T-helper 1 cell treated with Interleukin-12 subunit alpha and Interleukin-12 subunit beta and Interleukin-4 antibody, amounts not matched to agents 30 μg/mL and 1 μg/mL, for 36 hours (primary cell): ENCODE results near the gene KCNAB1.

Source experiments
- H3K27ac Mint-ChIP-seq: one replicate; pipeline ENCODE4 v1.8.0; 2021; ENCODE audit warnings: mild to moderate bottlenecking, mixed read lengths
- H3K27me3 Mint-ChIP-seq: one replicate; pipeline ENCODE4 v1.8.0; 2021; ENCODE audit warnings: low read depth, mixed read lengths
- H3K36me3 Mint-ChIP-seq: one replicate; pipeline ENCODE4 v1.8.0; 2021; ENCODE audit warnings: low read depth, mixed read lengths
- H3K4me1 Mint-ChIP-seq: one replicate; pipeline ENCODE4 v1.8.0; 2021; ENCODE audit warnings: low read depth, mixed read lengths
- H3K4me3 Mint-ChIP-seq: one replicate; pipeline ENCODE4 v1.8.0; 2021; ENCODE audit warnings: mild to moderate bottlenecking, moderate library complexity, mixed read lengths
- H3K9me3 Mint-ChIP-seq: one replicate; pipeline ENCODE4 v1.8.0; 2021; ENCODE audit warnings: mixed read lengths

Gene KCNAB1

GRCh38 chr3:156425651-156426050, 305.3 kb downstream of the KCNAB1 start:
- no peaks in the 10 kb centered on the region for H3K9me3 Mint-ChIP-seq
- peaks cover 17% of the 10 kb centered on the region for H3K27me3 Mint-ChIP-seq
- H3K4me3 Mint-ChIP-seq = no peak overlapping the region
- no peak overlapping the region for H3K27ac Mint-ChIP-seq
- no peaks in the 10 kb centered on the region for H3K36me3 Mint-ChIP-seq
- no peaks in the 10 kb centered on the region for H3K4me1 Mint-ChIP-seq

- Mint-ChIP-seq H3K9me3 (no peaks in the 10 kb centered on the region), H3K4me1 (no peaks in the 10 kb centered on the region), H3K27me3 (peaks cover 22% of the 10 kb centered on the region), H3K27ac (no peak overlapping the region), H3K36me3 (no peaks in the 10 kb centered on the region), H3K4me3 (no peak overlapping the region)
These were observed 308.7 kb downstream of the KCNAB1 start for GRCh38 chr3:156429125-156429524.

- Mint-ChIP-seq H3K36me3 (no peaks in the 10 kb centered on the region), H3K27ac (no peak overlapping the region), H3K4me3 (no peak overlapping the region), H3K4me1 (no peaks in the 10 kb centered on the region), H3K27me3 (peaks cover 24% of the 10 kb centered on the region), H3K9me3 (no peaks in the 10 kb centered on the region)
These were observed 311.2 kb downstream of the KCNAB1 start for GRCh38 chr3:156431334-156432124.

- peaks cover 19% of the 10 kb centered on the region for H3K27me3 Mint-ChIP-seq
These were observed 312.2 kb downstream of the KCNAB1 start for GRCh38 chr3:156432563-156432962.

GRCh38 chr3:156433138-156433537, 312.8 kb downstream of the KCNAB1 start:
- H3K36me3 Mint-ChIP-seq = no peaks in the 10 kb centered on the region
- no peaks in the 10 kb centered on the region for H3K4me1 Mint-ChIP-seq
- peaks cover 24% of the 10 kb centered on the region for H3K27me3 Mint-ChIP-seq
- H3K27ac Mint-ChIP-seq = no peak overlapping the region
- no peak overlapping the region for H3K4me3 Mint-ChIP-seq
- H3K9me3 Mint-ChIP-seq = no peaks in the 10 kb centered on the region

More at GRCh38 chr3:156432563-156432962, 312.2 kb downstream of the KCNAB1 start:
- Mint-ChIP-seq H3K4me1 (no peaks in the 10 kb centered on the region), H3K36me3 (no peaks in the 10 kb centered on the region), H3K9me3 (no peaks in the 10 kb centered on the region), H3K4me3 (no peak overlapping the region), H3K27ac (no peak overlapping the region)

GRCh38 chr3:156433910-156434309, 313.5 kb downstream of the KCNAB1 start:
- no peaks in the 10 kb centered on the region for H3K4me1 Mint-ChIP-seq
- H3K27ac Mint-ChIP-seq = no peak overlapping the region
- H3K27me3 Mint-ChIP-seq = peaks cover 24% of the 10 kb centered on the region
- no peaks in the 10 kb centered on the region for H3K9me3 Mint-ChIP-seq
- H3K4me3 Mint-ChIP-seq = no peak overlapping the region
- no peaks in the 10 kb centered on the region for H3K36me3 Mint-ChIP-seq

GRCh38 chr3:156434921-156435320, 314.5 kb downstream of the KCNAB1 start:
- H3K9me3 Mint-ChIP-seq = no peaks in the 10 kb centered on the region
- H3K4me1 Mint-ChIP-seq = no peaks in the 10 kb centered on the region
- peaks cover 31% of the 10 kb centered on the region for H3K27me3 Mint-ChIP-seq
- H3K4me3 Mint-ChIP-seq = no peak overlapping the region
- no peak overlapping the region for H3K27ac Mint-ChIP-seq
- no peaks in the 10 kb centered on the region for H3K36me3 Mint-ChIP-seq

- Mint-ChIP-seq H3K9me3 (no peaks in the 10 kb centered on the region), H3K4me1 (no peaks in the 10 kb centered on the region), H3K27me3 (peaks cover 41% of the 10 kb centered on the region), H3K27ac (no peak overlapping the region), H3K4me3 (no peak overlapping the region), H3K36me3 (no peaks in the 10 kb centered on the region)
These were observed 322.7 kb downstream of the KCNAB1 start for GRCh38 chr3:156443079-156443478.

- Mint-ChIP-seq H3K4me1 (no peaks in the 10 kb centered on the region), H3K4me3 (no peak overlapping the region), H3K9me3 (no peaks in the 10 kb centered on the region), H3K27ac (no peak overlapping the region), H3K36me3 (no peaks in the 10 kb centered on the region), H3K27me3 (peaks cover 46% of the 10 kb centered on the region)
These were observed 325.0 kb downstream of the KCNAB1 start for GRCh38 chr3:156445117-156446090.

- H3K4me1 Mint-ChIP-seq = no peaks in the 10 kb centered on the region
- H3K27ac Mint-ChIP-seq = no peak overlapping the region
- H3K36me3 Mint-ChIP-seq = no peaks in the 10 kb centered on the region
- no peaks in the 10 kb centered on the region for H3K9me3 Mint-ChIP-seq
- H3K27me3 Mint-ChIP-seq = peaks cover 42% of the 10 kb centered on the region
- no peak overlapping the region for H3K4me3 Mint-ChIP-seq
These were observed 327.9 kb downstream of the KCNAB1 start for GRCh38 chr3:156448300-156448699.

GRCh38 chr3:156449710-156450574, 329.6 kb downstream of the KCNAB1 start:
- H3K27me3 Mint-ChIP-seq = peaks cover 42% of the 10 kb centered on the region
- no peaks in the 10 kb centered on the region for H3K36me3 Mint-ChIP-seq
- H3K4me3 Mint-ChIP-seq = no peak overlapping the region
- no peaks in the 10 kb centered on the region for H3K4me1 Mint-ChIP-seq
- no peak overlapping the region for H3K27ac Mint-ChIP-seq
- no peaks in the 10 kb centered on the region for H3K9me3 Mint-ChIP-seq

GRCh38 chr3:156455839-156456238, 335.5 kb downstream of the KCNAB1 start:
- no peaks in the 10 kb centered on the region for H3K9me3 Mint-ChIP-seq
- no peaks in the 10 kb centered on the region for H3K36me3 Mint-ChIP-seq
- H3K27me3 Mint-ChIP-seq = peaks cover 23% of the 10 kb centered on the region
- no peak overlapping the region for H3K27ac Mint-ChIP-seq
- no peaks in the 10 kb centered on the region for H3K4me1 Mint-ChIP-seq
- H3K4me3 Mint-ChIP-seq = no peak overlapping the region

GRCh38 chr3:156456771-156457224, 336.4 kb downstream of the KCNAB1 start:
- H3K4me1 Mint-ChIP-seq = no peaks in the 10 kb centered on the region
- no peak overlapping the region for H3K4me3 Mint-ChIP-seq
- H3K9me3 Mint-ChIP-seq = no peaks in the 10 kb centered on the region
- H3K27me3 Mint-ChIP-seq = peaks cover 27% of the 10 kb centered on the region
- H3K36me3 Mint-ChIP-seq = no peaks in the 10 kb centered on the region
- no peak overlapping the region for H3K27ac Mint-ChIP-seq

GRCh38 chr3:156459434-156459833, 339.1 kb downstream of the KCNAB1 start:
- H3K4me1 Mint-ChIP-seq = no peaks in the 10 kb centered on the region
- no peak overlapping the region for H3K27ac Mint-ChIP-seq
- H3K4me3 Mint-ChIP-seq = no peak overlapping the region
- no peaks in the 10 kb centered on the region for H3K9me3 Mint-ChIP-seq
- no peaks in the 10 kb centered on the region for H3K36me3 Mint-ChIP-seq
- peaks cover 39% of the 10 kb centered on the region for H3K27me3 Mint-ChIP-seq
